SK-N-SH (cell line): ENCODE results near the gene DOK6. TPM values are rescaled to one million over a fixed set of nuclear protein-coding genes. Genes with fewer than 3 reads are reported as not detected.

Source experiments
- CTCF ChIA-PET: fragments of 300-600, 350-600 bp; formaldehyde crosslinking; extraction: SDS; loops from one replicate; lab custom pipeline; 2021; lab: Yijun Ruan, JAX
- POLR2A ChIA-PET: fragments of 350-600 bp; sonication (Branson Sonifier 250); formaldehyde crosslinking; extraction: SDS; loops from one replicate; lab custom pipeline; 2020; ENCODE audit warnings: antibody characterized with exemption, inconsistent platforms; lab: Yijun Ruan, JAX
- DNase-seq: peaks from one replicate; pipeline ENCODE4 v3.0.0; 2012
- H2AFZ ChIP-seq: fragments of 200-600 bp; sonication (generic); 2 replicates; pipeline ENCODE4 v1.8.1; 2016; ENCODE audit warnings: antibody characterized with exemption, mild to moderate bottlenecking, low read depth
- H3F3A ChIP-seq: fragments of 200-600 bp; sonication (generic); replicated peaks from 2 replicates; pipeline ENCODE3; 2016; ENCODE audit warnings: antibody characterized with exemption, mild to moderate bottlenecking; ENCODE audit not compliant: insufficient read depth
- H3K27ac ChIP-seq, 2 experiments: fragments of 200-500 bp in 1 of 2; fragments of 200-600 bp in 1 of 2; sonication (Bioruptor generic) in 1 of 2; sonication (generic), shearing (Covaris generic) in 1 of 2; 2 replicates each; pipeline versions ENCODE4 v1.5.1 to v1.6.1; 2014 to 2016; ENCODE audit warnings: low read depth in 2 of 2, inconsistent platforms in 1 of 2, low read length in 1 of 2, mild to moderate bottlenecking in 1 of 2, mixed read lengths in 1 of 2
- H3K27me3 ChIP-seq: fragments of 200-600 bp; sonication (generic), shearing (Covaris generic); 2 replicates; pipeline ENCODE4 v1.6.1; 2016; ENCODE audit warnings: mixed run types; ENCODE audit not compliant: insufficient read depth
- H3K36me3 ChIP-seq, 2 experiments: fragments of 200-500 bp in 1 of 2; fragments of 200-600 bp in 1 of 2; sonication (Bioruptor generic) in 1 of 2; sonication (generic) in 1 of 2; replicated peaks in 1 of 2; 2 replicates each; pipeline versions ENCODE3 to v1.5.1; 2014 to 2016; ENCODE audit warnings: low read length in 1 of 2, mild to moderate bottlenecking in 1 of 2; ENCODE audit not compliant: insufficient read depth in 2 of 2, control insufficient read depth in 1 of 2
- H3K4me1 ChIP-seq, 2 experiments: fragments of 200-500 bp in 1 of 2; fragments of 200-600 bp in 1 of 2; sonication (Bioruptor generic) in 1 of 2; sonication (generic), shearing (Covaris generic) in 1 of 2; 2 replicates each; pipeline versions ENCODE4 v1.5.1 to v1.6.1; 2014 to 2016; ENCODE audit warnings: low read depth in 1 of 2, low read length in 1 of 2, mixed run types in 1 of 2; ENCODE audit not compliant: insufficient read depth in 2 of 2, control insufficient read depth in 1 of 2
- H3K4me2 ChIP-seq: fragments of 200-600 bp; sonication (generic), shearing (Covaris generic); 2 replicates; pipeline ENCODE4 v1.6.1; 2017; ENCODE audit warnings: mixed run types
- H3K4me3 ChIP-seq, 2 experiments: fragments of 200-500 bp in 1 of 2; fragments of 200-600 bp in 1 of 2; sonication (Bioruptor generic) in 1 of 2; sonication (generic), shearing (Covaris generic) in 1 of 2; 2 replicates each; pipeline versions ENCODE4 v1.5.1 to v1.8.1; 2014 to 2016; ENCODE audit warnings: low read depth in 2 of 2, inconsistent platforms in 1 of 2, low read length in 1 of 2, mild to moderate bottlenecking in 1 of 2, mixed read lengths in 1 of 2, moderate library complexity in 1 of 2
- H3K79me2 ChIP-seq: fragments of 200-600 bp; sonication (generic); 2 replicates; pipeline ENCODE4 v1.8.1; 2017; ENCODE audit warnings: mild to moderate bottlenecking; ENCODE audit not compliant: insufficient read depth
- H3K9ac ChIP-seq: fragments of 200-600 bp; sonication (generic); 2 replicates; pipeline ENCODE4 v1.6.1; 2017; ENCODE audit warnings: mixed run types
- H3K9me2 ChIP-seq: fragments of 200-600 bp; sonication (generic); 2 replicates; pipeline ENCODE4 v1.6.1; 2017; ENCODE audit warnings: mixed run types
- H3K9me3 ChIP-seq: fragments of 200-600 bp; sonication (generic); 2 replicates; pipeline ENCODE4 v1.6.1; 2017; ENCODE audit warnings: mixed run types, mild to moderate bottlenecking, moderate library complexity
- H4K20me1 ChIP-seq: fragments of 200-600 bp; sonication (generic); 2 replicates; pipeline ENCODE4 v1.6.1; 2017; ENCODE audit warnings: mild to moderate bottlenecking, mixed run types; ENCODE audit not compliant: insufficient read depth
- CHD2 ChIP-seq: fragments of 150-350 bp; IDR thresholded peaks from 2 replicates; pipeline ENCODE4 v1.6.1; 2018; ENCODE audit warnings: low read length; ENCODE audit not compliant: partially characterized antibody
- ELF1 ChIP-seq: IDR thresholded peaks from 2 replicates; pipeline ENCODE4 v1.4.0; 2012
- EP300 ChIP-seq, 2 experiments: IDR thresholded peaks; 2 replicates each; pipeline versions ENCODE4 v1.4.0 to v1.6.1; 2012; ENCODE audit warnings: borderline replicate concordance in 1 of 2, low read depth in 1 of 2, low read length in 1 of 2
- FOSL2 ChIP-seq: IDR thresholded peaks from 2 replicates; pipeline ENCODE4 v1.4.0; 2012; ENCODE audit warnings: low read depth, mild to moderate bottlenecking, moderate library complexity, borderline replicate concordance
- FOXJ3 ChIP-seq: sonication (generic); formaldehyde crosslinking; IDR thresholded peaks from 2 replicates; pipeline ENCODE4 v1.5.1; 2020; ENCODE audit warnings: mild to moderate bottlenecking, missing genetic modification reagents
- FOXM1 ChIP-seq: IDR thresholded peaks from 2 replicates; pipeline ENCODE4 v1.4.0; 2012; ENCODE audit warnings: low read depth, mild to moderate bottlenecking
- GABPA ChIP-seq: IDR thresholded peaks from 2 replicates; pipeline ENCODE4 v1.4.0; 2012; ENCODE audit warnings: low read depth, mild to moderate bottlenecking
- JUND ChIP-seq: IDR thresholded peaks from 2 replicates; pipeline ENCODE4 v1.4.0; 2012
- MXI1 ChIP-seq: IDR thresholded peaks from 2 replicates; pipeline ENCODE4 v1.6.1; 2012; ENCODE audit warnings: mild to moderate bottlenecking, low read depth, low read length, improper control_type of control experiment
- POLR2AphosphoS5 ChIP-seq: IDR thresholded peaks from 2 replicates; pipeline ENCODE4 v1.6.1; 2012; ENCODE audit warnings: low read depth, low read length
- RAD21 ChIP-seq: IDR thresholded peaks from 2 replicates; pipeline ENCODE4 v1.6.1; 2012; ENCODE audit warnings: mild to moderate bottlenecking, low read length
- RCOR1 ChIP-seq: fragments of 150-350 bp; IDR thresholded peaks from 2 replicates; pipeline ENCODE4 v1.6.1; 2017; ENCODE audit warnings: antibody characterized with exemption, low read length
- RFX5 ChIP-seq: IDR thresholded peaks from 2 replicates; pipeline ENCODE4 v1.6.1; 2012; ENCODE audit warnings: mild to moderate bottlenecking, improper control_type of control experiment, low read length
- SIN3A ChIP-seq: IDR thresholded peaks from 2 replicates; pipeline ENCODE4 v1.6.1; 2012; ENCODE audit warnings: low read depth, mild to moderate bottlenecking, low read length, moderate library complexity, borderline replicate concordance
- SMC3 ChIP-seq: IDR thresholded peaks from 2 replicates; pipeline ENCODE4 v1.6.1; 2012; ENCODE audit warnings: low read depth, low read length, improper control_type of control experiment
- TCF12 ChIP-seq: IDR thresholded peaks from 2 replicates; pipeline ENCODE4 v1.4.0; 2012
- TEAD4 ChIP-seq: IDR thresholded peaks from 2 replicates; pipeline ENCODE4 v1.4.0; 2012; ENCODE audit warnings: mild to moderate bottlenecking, borderline replicate concordance; ENCODE audit not compliant: insufficient read depth
- YY1 ChIP-seq: IDR thresholded peaks from 2 replicates; pipeline ENCODE4 v1.4.0; 2012; ENCODE audit warnings: low read depth, mild to moderate bottlenecking
- WGBS: methylation state at CpG from one replicate; pipeline ENCODE4 v1.1.6; 2017; ENCODE audit warnings: low lambda C conversion rate; 5-methylcytosine and 5-hydroxymethylcytosine counted together
- polyA plus RNA-seq, 3 experiments: library from polyadenylated mRNA; depleted of rRNA; stranded (reverse); fragments of >200 nt; gene quantifications; 2 replicates each; pipeline ENCODE4 v1.2.3, GENCODE V29; 2012
- TF ChIP-seq, protein P1 (sequence below): IDR thresholded peaks from 2 replicates; pipeline ENCODE4 v1.4.0; 2012; ENCODE audit warnings: low read depth, borderline replicate concordance
- TF ChIP-seq, protein P2 (sequence below): IDR thresholded peaks from 2 replicates; pipeline ENCODE4; 2012
- TF ChIP-seq, protein P3 (sequence below): fragments of 150-350 bp; IDR thresholded peaks from 2 replicates; pipeline ENCODE4 v1.6.1; 2017; ENCODE audit warnings: antibody characterized with exemption, low read length, low read depth, borderline replicate concordance
- TF ChIP-seq, protein P4 (sequence below): IDR thresholded peaks from 2 replicates; pipeline ENCODE4 v1.4.0; 2012; ENCODE audit warnings: low read depth
- TF ChIP-seq, protein P5 (sequence below): fragments of 150-350 bp; IDR thresholded peaks from 2 replicates; pipeline ENCODE4 v1.6.1; 2016; ENCODE audit warnings: mild to moderate bottlenecking, low read depth, low read length

Gene DOK6
- polyA plus RNA-seq, 1 of the 3 experiments (the other 2 are of a cell fraction) = 3.9 TPM

DNA sequence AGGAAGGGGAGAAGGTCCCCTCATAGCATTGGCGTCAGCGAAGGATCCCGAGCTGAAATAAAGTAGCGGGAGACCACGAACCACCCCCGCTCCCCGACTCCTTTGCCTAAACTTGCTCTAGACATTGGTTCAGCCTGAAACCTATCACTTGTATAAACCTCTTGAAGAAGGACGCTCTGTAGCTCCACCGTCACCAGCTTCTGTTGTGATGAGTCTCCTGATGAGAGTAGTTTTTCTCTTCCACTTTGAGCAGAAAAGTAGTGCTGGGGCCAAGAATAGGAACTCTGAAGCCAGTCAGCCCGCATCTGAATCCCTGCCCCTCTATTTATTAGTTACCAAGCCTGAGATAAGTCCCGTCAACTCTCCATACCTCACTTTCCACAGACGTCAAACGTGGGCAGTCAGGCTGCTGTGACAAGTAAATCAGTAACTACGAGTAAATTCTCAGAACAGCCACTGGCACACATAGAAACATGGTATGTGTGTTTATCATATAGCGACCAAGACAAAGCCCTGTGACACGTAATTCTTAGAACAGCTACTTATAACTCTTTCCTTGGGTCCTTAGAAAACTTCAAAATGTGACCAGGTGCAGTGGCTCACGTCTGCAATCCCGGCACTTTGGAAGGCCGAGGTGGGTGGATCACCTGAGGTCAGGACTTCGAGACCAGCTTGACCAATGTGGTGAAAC, 485.3 kb downstream of the DOK6 start:
- H3K27ac ChIP-seq = no peak overlapping the region
- no peaks in the 10 kb centered on the region; the same call in 1 of the 2 replicates for H3K9me3 ChIP-seq
- ChIA-PET CTCF (no interaction called here), POLR2A (no interaction called here)
- no peak for DNase-seq
- peaks cover 0 to 3% of the 10 kb centered on the region in 2 experiments; a peak in 2 of 4 replicates for H3K4me1 ChIP-seq
- WGBS = 93% methylated on average over 20 of the region's 20 CpGs
- H3K27me3 ChIP-seq = no peaks in the 10 kb centered on the region
- TF ChIP-seq CHD2 (no peak), POLR2AphosphoS5 (no peak), TCF12 (no peak), RCOR1 (no peak), FOXJ3 (no peak), GABPA (no peak), SIN3A (no peak), ELF1 (no peak), RAD21 (no peak), MXI1 (no peak), EP300 (IDR thresholded peaks at IDR 0.05; ENCODE audit: borderline replicate concordance in 1 of 2, low read depth in 1 of 2, low read length in 1 of 2) (no peak)
- TF ChIP-seq, protein P1, sequence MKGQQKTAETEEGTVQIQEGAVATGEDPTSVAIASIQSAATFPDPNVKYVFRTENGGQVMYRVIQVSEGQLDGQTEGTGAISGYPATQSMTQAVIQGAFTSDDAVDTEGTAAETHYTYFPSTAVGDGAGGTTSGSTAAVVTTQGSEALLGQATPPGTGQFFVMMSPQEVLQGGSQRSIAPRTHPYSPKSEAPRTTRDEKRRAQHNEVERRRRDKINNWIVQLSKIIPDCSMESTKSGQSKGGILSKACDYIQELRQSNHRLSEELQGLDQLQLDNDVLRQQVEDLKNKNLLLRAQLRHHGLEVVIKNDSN = no peak
- TF ChIP-seq, protein P2, sequence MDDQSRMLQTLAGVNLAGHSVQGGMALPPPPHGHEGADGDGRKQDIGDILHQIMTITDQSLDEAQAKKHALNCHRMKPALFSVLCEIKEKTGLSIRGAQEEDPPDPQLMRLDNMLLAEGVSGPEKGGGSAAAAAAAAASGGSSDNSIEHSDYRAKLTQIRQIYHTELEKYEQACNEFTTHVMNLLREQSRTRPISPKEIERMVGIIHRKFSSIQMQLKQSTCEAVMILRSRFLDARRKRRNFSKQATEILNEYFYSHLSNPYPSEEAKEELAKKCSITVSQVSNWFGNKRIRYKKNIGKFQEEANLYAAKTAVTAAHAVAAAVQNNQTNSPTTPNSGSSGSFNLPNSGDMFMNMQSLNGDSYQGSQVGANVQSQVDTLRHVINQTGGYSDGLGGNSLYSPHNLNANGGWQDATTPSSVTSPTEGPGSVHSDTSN = no peak
- TF ChIP-seq, protein P3, sequence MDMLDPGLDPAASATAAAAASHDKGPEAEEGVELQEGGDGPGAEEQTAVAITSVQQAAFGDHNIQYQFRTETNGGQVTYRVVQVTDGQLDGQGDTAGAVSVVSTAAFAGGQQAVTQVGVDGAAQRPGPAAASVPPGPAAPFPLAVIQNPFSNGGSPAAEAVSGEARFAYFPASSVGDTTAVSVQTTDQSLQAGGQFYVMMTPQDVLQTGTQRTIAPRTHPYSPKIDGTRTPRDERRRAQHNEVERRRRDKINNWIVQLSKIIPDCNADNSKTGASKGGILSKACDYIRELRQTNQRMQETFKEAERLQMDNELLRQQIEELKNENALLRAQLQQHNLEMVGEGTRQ = no peak
- TF ChIP-seq, protein P4, sequence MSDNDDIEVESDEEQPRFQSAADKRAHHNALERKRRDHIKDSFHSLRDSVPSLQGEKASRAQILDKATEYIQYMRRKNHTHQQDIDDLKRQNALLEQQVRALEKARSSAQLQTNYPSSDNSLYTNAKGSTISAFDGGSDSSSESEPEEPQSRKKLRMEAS = no peak
- no peaks in the 10 kb centered on the region for H3K36me3 ChIP-seq
- H4K20me1 ChIP-seq = no peaks in the 10 kb centered on the region
- H3K79me2 ChIP-seq = no peaks in the 10 kb centered on the region
- no peak overlapping the region for H3K4me2 ChIP-seq
- H3F3A ChIP-seq = no peaks in the 10 kb centered on the region
- no peak overlapping the region for H3K4me3 ChIP-seq
- no peak overlapping the region for H3K9ac ChIP-seq
- H3K9me2 ChIP-seq = no peaks in the 10 kb centered on the region
- H2AFZ ChIP-seq = no peak overlapping the region

DNA sequence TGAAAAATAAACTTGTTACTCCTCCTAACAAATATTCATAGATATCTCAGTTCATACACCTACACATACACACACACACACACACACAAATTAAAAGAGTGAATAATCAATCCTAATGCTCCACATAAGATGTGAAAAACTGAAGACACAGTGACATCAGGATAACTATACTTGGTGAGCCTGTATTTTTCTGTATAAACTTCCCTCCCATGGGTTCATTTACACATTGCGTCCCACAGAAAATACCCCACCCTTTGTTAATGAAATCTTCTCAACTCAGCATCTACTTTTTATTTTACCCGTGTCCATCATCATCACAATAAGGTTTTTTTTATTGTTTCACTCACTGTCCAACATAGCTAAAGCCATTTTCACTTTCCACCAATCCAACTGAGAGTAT, 486.6 kb downstream of the DOK6 start:
- Histone ChIP-seq H3K27me3 (no peaks in the 10 kb centered on the region), H3F3A (no peaks in the 10 kb centered on the region), H3K4me1 (no peaks in the 10 kb centered on the region), H3K9me2 (no peaks in the 10 kb centered on the region), H3K4me2 (no peak overlapping the region), H3K36me3 (no peaks in the 10 kb centered on the region), H2AFZ (no peak overlapping the region), H3K9me3 (no peaks in the 10 kb centered on the region; the same call in 1 of the 2 replicates), H4K20me1 (no peaks in the 10 kb centered on the region), H3K9ac (no peak overlapping the region), H3K4me3 (no peak overlapping the region), H3K79me2 (no peaks in the 10 kb centered on the region), H3K27ac (no peak overlapping the region)
- 93% methylated on average over 2 of the region's 2 CpGs for WGBS
- CTCF ChIA-PET = no interaction called here
- POLR2A ChIA-PET = no interaction called here
- no peak for DNase-seq
- TF ChIP-seq YY1 (no peak), FOSL2 (no peak), FOXM1 (no peak), GABPA (no peak), TEAD4 (no peak), RAD21 (no peak), SMC3 (no peak), TCF12 (no peak), JUND (no peak), RFX5 (no peak), FOXJ3 (no peak)
- TF ChIP-seq, protein P3 = no peak
- TF ChIP-seq, protein P5, sequence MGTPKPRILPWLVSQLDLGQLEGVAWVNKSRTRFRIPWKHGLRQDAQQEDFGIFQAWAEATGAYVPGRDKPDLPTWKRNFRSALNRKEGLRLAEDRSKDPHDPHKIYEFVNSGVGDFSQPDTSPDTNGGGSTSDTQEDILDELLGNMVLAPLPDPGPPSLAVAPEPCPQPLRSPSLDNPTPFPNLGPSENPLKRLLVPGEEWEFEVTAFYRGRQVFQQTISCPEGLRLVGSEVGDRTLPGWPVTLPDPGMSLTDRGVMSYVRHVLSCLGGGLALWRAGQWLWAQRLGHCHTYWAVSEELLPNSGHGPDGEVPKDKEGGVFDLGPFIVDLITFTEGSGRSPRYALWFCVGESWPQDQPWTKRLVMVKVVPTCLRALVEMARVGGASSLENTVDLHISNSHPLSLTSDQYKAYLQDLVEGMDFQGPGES = no peak
